WTC11 (cell line): ENCODE results near the gene LUC7L3. TPM values are rescaled to one million over a fixed set of nuclear protein-coding genes. Genes with fewer than 3 reads are reported as not detected.

Source experiments
- ATAC-seq: fragments of 200-7000 bp; cut with Tn5 transposase; 2 replicates; pipeline ENCODE4 v1.10.0; 2021; ENCODE audit warnings: mild to moderate bottlenecking, moderate library complexity
- CTCF ChIA-PET: fragments of 300-600 bp; sonication (Branson Sonifier 250); formaldehyde crosslinking; loops from one replicate; lab custom pipeline; 2021; ENCODE audit warnings: antibody characterized with exemption; lab: Charles Lee
- POLR2A ChIA-PET: fragments of 350-600 bp; sonication (Branson Sonifier 250); formaldehyde crosslinking; loops from one replicate; lab custom pipeline; 2021; ENCODE audit warnings: antibody characterized with exemption; lab: Charles Lee
- DNase-seq: peaks from one replicate; pipeline ENCODE4 v3.0.0; 2021; ENCODE audit warnings: low spot score
- H3K27ac Mint-ChIP-seq: 2 replicates; pipeline ENCODE4 v1.8.0; 2021; ENCODE audit warnings: mixed read lengths
- H3K27me3 Mint-ChIP-seq: 2 replicates; pipeline ENCODE4 v1.8.0; 2021; ENCODE audit warnings: low read depth, mild to moderate bottlenecking, moderate library complexity, mixed read lengths
- H3K36me3 Mint-ChIP-seq: 2 replicates; pipeline ENCODE4 v1.8.0; 2021; ENCODE audit warnings: mixed read lengths
- H3K4me1 Mint-ChIP-seq: 2 replicates; pipeline ENCODE4 v1.8.0; 2022; ENCODE audit warnings: mixed read lengths
- H3K4me3 Mint-ChIP-seq: 2 replicates; pipeline ENCODE4 v1.8.0; 2021; ENCODE audit warnings: mild to moderate bottlenecking, moderate library complexity, mixed read lengths
- H3K9me3 Mint-ChIP-seq: 2 replicates; pipeline ENCODE4 v1.8.0; 2021; ENCODE audit warnings: mixed read lengths
- CREM ChIP-seq: sonication (generic); formaldehyde crosslinking; IDR thresholded peaks from 2 replicates; pipeline ENCODE4 v1.8.1; 2022; ENCODE audit warnings: mild to moderate bottlenecking, missing genetic modification reagents, moderate library complexity
- FOXK1 ChIP-seq: sonication (generic); formaldehyde crosslinking; IDR thresholded peaks from 2 replicates; pipeline ENCODE4 v1.8.0; 2022; ENCODE audit warnings: mild to moderate bottlenecking, moderate library complexity, missing genetic modification reagents
- FOXP1 ChIP-seq: sonication (generic); formaldehyde crosslinking; IDR thresholded peaks from 2 replicates; pipeline ENCODE4 v1.8.0; 2022; ENCODE audit warnings: missing genetic modification reagents, mild to moderate bottlenecking, moderate library complexity, borderline replicate concordance
- JUN ChIP-seq: sonication (generic); formaldehyde crosslinking; IDR thresholded peaks from 2 replicates; pipeline ENCODE4 v1.8.0; 2023; ENCODE audit warnings: mild to moderate bottlenecking, missing genetic modification reagents
- SMAD3 ChIP-seq: sonication (generic); formaldehyde crosslinking; IDR thresholded peaks from 2 replicates; pipeline ENCODE4 v1.8.0; 2022; ENCODE audit warnings: missing genetic modification reagents, mild to moderate bottlenecking, borderline replicate concordance
- SMAD4 ChIP-seq: sonication (generic); formaldehyde crosslinking; IDR thresholded peaks from 2 replicates; pipeline ENCODE4 v1.8.0; 2022; ENCODE audit warnings: mild to moderate bottlenecking, missing genetic modification reagents
- TCF7 ChIP-seq: sonication (generic); formaldehyde crosslinking; IDR thresholded peaks from 2 replicates; pipeline ENCODE4 v1.8.0; 2022; ENCODE audit warnings: mild to moderate bottlenecking, low read depth, missing genetic modification reagents, moderate library complexity
- TEAD4 ChIP-seq: sonication (generic); formaldehyde crosslinking; IDR thresholded peaks from 2 replicates; pipeline ENCODE4 v1.8.0; 2022; ENCODE audit warnings: mild to moderate bottlenecking, missing genetic modification reagents
- ZNF232 ChIP-seq: sonication (generic); formaldehyde crosslinking; IDR thresholded peaks from 2 replicates; pipeline ENCODE4 v1.8.0; 2022; ENCODE audit warnings: mild to moderate bottlenecking, missing genetic modification reagents
- ZNF423 ChIP-seq: fragments of 250-450 bp; sonication (Bioruptor Pico); IDR thresholded peaks from 2 replicates; pipeline ENCODE4 v2.1.2; 2022; ENCODE audit warnings: mild to moderate bottlenecking, moderate library complexity
- total RNA-seq: library from RNA; stranded (reverse); gene quantifications from 3 replicates; pipeline ENCODE4 v1.2.3, GENCODE V29; 2021
- TF ChIP-seq, protein P1 (sequence below): fragments of 250-450 bp; sonication (Bioruptor Pico); IDR thresholded peaks from 2 replicates; pipeline ENCODE4 v2.1.2; 2022; ENCODE audit warnings: mild to moderate bottlenecking, moderate library complexity
- TF ChIP-seq, protein P2 (sequence below): sonication (generic); formaldehyde crosslinking; IDR thresholded peaks from 2 replicates; pipeline ENCODE4 v1.8.1; 2022; ENCODE audit warnings: missing genetic modification reagents, borderline replicate concordance
- TF ChIP-seq, protein P3 (sequence below): sonication (generic); formaldehyde crosslinking; IDR thresholded peaks from 2 replicates; pipeline ENCODE4 v1.8.1; 2023; ENCODE audit warnings: mild to moderate bottlenecking, missing genetic modification reagents
- TF ChIP-seq, protein P4 (sequence below): sonication (generic); formaldehyde crosslinking; IDR thresholded peaks from 2 replicates; pipeline ENCODE4 v1.8.1; 2022; ENCODE audit warnings: mild to moderate bottlenecking, moderate library complexity, missing genetic modification reagents
- TF ChIP-seq, protein P5 (sequence below): sonication (generic); formaldehyde crosslinking; IDR thresholded peaks from 2 replicates; pipeline ENCODE4 v1.8.1; 2023; ENCODE audit warnings: mild to moderate bottlenecking, missing genetic modification reagents, borderline replicate concordance
- TF ChIP-seq, protein P6 (sequence below): sonication (generic); formaldehyde crosslinking; IDR thresholded peaks from 2 replicates; pipeline ENCODE4 v1.8.0; 2022; ENCODE audit warnings: mild to moderate bottlenecking, missing genetic modification reagents
- TF ChIP-seq, protein P7 (sequence below): sonication (generic); formaldehyde crosslinking; IDR thresholded peaks from 2 replicates; pipeline ENCODE4 v1.8.0; 2023; ENCODE audit warnings: mild to moderate bottlenecking, missing genetic modification reagents
- TF ChIP-seq, protein P8 (sequence below): fragments of 250-450 bp; sonication (Bioruptor Pico); IDR thresholded peaks from 2 replicates; pipeline ENCODE4 v1.9.0; 2021; ENCODE audit warnings: mild to moderate bottlenecking

Gene LUC7L3
- total RNA-seq, 1 experiment from 2014 or later: 190 TPM

DNA sequence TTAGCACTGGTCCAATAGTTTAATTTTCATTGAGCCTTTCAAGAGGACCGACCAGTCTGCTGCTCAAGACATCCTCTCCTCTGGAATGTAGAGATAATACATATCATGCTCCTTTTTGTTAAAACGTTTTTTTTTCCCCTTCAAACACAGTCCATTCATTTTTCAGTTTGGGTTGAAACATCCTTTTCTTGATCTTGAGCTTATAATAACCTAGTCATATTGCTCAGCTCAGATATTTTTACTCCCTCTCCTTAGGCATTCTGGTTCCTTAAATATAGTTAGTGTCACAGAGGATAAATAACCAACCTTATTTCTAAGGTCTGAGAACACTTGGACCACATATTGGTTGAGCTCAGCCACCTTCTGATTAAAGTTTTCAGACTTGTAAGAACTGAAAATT lies 35.1 kb downstream of the LUC7L3 start (continued):
- TF ChIP-seq, protein P1, sequence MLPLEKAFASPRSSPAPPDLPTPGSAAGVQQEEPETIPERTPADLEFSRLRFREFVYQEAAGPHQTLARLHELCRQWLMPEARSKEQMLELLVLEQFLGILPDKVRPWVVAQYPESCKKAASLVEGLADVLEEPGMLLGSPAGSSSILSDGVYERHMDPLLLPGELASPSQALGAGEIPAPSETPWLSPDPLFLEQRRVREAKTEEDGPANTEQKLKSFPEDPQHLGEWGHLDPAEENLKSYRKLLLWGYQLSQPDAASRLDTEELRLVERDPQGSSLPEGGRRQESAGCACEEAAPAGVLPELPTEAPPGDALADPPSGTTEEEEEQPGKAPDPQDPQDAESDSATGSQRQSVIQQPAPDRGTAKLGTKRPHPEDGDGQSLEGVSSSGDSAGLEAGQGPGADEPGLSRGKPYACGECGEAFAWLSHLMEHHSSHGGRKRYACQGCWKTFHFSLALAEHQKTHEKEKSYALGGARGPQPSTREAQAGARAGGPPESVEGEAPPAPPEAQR (CRISPR knock-in tag): no peak
- TF ChIP-seq FOXP1 (CRISPR knock-in tag) (no peak), JUN (CRISPR knock-in tag) (no peak), TEAD4 (CRISPR knock-in tag) (no peak), SMAD3 (CRISPR knock-in tag) (no peak)
- TF ChIP-seq, protein P2, sequence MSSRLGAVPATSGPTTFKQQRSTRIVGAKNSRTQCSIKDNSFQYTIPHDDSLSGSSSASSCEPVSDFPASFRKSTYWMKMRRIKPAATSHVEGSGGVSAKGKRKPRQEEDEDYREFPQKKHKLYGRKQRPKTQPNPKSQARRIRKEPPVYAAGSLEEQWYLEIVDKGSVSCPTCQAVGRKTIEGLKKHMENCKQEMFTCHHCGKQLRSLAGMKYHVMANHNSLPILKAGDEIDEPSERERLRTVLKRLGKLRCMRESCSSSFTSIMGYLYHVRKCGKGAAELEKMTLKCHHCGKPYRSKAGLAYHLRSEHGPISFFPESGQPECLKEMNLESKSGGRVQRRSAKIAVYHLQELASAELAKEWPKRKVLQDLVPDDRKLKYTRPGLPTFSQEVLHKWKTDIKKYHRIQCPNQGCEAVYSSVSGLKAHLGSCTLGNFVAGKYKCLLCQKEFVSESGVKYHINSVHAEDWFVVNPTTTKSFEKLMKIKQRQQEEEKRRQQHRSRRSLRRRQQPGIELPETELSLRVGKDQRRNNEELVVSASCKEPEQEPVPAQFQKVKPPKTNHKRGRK: no peak
- TF ChIP-seq, protein P3, sequence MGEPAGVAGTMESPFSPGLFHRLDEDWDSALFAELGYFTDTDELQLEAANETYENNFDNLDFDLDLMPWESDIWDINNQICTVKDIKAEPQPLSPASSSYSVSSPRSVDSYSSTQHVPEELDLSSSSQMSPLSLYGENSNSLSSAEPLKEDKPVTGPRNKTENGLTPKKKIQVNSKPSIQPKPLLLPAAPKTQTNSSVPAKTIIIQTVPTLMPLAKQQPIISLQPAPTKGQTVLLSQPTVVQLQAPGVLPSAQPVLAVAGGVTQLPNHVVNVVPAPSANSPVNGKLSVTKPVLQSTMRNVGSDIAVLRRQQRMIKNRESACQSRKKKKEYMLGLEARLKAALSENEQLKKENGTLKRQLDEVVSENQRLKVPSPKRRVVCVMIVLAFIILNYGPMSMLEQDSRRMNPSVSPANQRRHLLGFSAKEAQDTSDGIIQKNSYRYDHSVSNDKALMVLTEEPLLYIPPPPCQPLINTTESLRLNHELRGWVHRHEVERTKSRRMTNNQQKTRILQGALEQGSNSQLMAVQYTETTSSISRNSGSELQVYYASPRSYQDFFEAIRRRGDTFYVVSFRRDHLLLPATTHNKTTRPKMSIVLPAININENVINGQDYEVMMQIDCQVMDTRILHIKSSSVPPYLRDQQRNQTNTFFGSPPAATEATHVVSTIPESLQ (CRISPR knock-in tag): no peak

DNA sequence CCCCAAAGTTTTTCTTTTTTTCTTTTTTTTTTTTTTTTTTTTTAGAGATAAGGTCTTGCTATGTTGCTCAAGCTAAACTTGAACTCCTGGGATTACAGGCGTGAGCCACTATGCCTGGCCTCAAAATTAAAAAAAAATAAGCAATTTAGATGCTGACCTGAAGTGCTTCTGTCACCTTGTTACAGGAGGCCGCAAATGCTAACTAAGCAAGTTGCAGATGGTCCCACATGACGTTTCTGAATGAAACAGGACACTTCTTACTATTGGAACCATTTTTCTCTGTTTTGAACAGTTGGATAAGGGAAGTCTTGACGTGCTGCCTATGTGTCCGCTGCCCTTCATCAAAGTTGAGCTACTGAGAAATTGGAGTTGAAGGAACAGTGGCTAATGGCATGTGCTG lies 39.1 kb downstream of the LUC7L3 start:
- peaks cover 4% of the 10 kb centered on the region for H3K36me3 Mint-ChIP-seq
- peak overlapping the region; percentile 0; the same call in 1 of the 2 replicates for H3K27ac Mint-ChIP-seq
- DNase-seq: no peak
- no peaks in the 10 kb centered on the region for H3K9me3 Mint-ChIP-seq
- ChIA-PET CTCF (interaction anchor here (3.6 kb wide), 1 partner anchor 24 kb away, joined by 20 read pairs; no protein-coding TSS in a partner anchor), POLR2A (no interaction called here)
- no peaks in the 10 kb centered on the region; the same call in 1 of the 2 replicates for H3K27me3 Mint-ChIP-seq
- no peak overlapping the region for H3K4me3 Mint-ChIP-seq
- H3K4me1 Mint-ChIP-seq: peaks cover 7% of the 10 kb centered on the region
- no peak for ATAC-seq
- TF ChIP-seq, protein P4, sequence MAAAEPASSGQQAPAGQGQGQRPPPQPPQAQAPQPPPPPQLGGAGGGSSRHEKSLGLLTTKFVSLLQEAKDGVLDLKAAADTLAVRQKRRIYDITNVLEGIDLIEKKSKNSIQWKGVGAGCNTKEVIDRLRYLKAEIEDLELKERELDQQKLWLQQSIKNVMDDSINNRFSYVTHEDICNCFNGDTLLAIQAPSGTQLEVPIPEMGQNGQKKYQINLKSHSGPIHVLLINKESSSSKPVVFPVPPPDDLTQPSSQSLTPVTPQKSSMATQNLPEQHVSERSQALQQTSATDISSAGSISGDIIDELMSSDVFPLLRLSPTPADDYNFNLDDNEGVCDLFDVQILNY: no peak
- no peak for TF ChIP-seq CREM
- no peak for TF ChIP-seq ZNF423 (CRISPR knock-in tag)
- TF ChIP-seq, protein P5, sequence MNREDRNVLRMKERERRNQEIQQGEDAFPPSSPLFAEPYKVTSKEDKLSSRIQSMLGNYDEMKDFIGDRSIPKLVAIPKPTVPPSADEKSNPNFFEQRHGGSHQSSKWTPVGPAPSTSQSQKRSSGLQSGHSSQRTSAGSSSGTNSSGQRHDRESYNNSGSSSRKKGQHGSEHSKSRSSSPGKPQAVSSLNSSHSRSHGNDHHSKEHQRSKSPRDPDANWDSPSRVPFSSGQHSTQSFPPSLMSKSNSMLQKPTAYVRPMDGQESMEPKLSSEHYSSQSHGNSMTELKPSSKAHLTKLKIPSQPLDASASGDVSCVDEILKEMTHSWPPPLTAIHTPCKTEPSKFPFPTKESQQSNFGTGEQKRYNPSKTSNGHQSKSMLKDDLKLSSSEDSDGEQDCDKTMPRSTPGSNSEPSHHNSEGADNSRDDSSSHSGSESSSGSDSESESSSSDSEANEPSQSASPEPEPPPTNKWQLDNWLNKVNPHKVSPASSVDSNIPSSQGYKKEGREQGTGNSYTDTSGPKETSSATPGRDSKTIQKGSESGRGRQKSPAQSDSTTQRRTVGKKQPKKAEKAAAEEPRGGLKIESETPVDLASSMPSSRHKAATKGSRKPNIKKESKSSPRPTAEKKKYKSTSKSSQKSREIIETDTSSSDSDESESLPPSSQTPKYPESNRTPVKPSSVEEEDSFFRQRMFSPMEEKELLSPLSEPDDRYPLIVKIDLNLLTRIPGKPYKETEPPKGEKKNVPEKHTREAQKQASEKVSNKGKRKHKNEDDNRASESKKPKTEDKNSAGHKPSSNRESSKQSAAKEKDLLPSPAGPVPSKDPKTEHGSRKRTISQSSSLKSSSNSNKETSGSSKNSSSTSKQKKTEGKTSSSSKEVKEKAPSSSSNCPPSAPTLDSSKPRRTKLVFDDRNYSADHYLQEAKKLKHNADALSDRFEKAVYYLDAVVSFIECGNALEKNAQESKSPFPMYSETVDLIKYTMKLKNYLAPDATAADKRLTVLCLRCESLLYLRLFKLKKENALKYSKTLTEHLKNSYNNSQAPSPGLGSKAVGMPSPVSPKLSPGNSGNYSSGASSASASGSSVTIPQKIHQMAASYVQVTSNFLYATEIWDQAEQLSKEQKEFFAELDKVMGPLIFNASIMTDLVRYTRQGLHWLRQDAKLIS (CRISPR knock-in tag): no peak
- TF ChIP-seq, protein P6, sequence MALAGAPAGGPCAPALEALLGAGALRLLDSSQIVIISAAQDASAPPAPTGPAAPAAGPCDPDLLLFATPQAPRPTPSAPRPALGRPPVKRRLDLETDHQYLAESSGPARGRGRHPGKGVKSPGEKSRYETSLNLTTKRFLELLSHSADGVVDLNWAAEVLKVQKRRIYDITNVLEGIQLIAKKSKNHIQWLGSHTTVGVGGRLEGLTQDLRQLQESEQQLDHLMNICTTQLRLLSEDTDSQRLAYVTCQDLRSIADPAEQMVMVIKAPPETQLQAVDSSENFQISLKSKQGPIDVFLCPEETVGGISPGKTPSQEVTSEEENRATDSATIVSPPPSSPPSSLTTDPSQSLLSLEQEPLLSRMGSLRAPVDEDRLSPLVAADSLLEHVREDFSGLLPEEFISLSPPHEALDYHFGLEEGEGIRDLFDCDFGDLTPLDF (CRISPR knock-in tag): no peak
- TF ChIP-seq SMAD4: no peak
- no peak for TF ChIP-seq ZNF232 (CRISPR knock-in tag)
- no peak for TF ChIP-seq TCF7 (CRISPR knock-in tag)
- TF ChIP-seq, protein P7, sequence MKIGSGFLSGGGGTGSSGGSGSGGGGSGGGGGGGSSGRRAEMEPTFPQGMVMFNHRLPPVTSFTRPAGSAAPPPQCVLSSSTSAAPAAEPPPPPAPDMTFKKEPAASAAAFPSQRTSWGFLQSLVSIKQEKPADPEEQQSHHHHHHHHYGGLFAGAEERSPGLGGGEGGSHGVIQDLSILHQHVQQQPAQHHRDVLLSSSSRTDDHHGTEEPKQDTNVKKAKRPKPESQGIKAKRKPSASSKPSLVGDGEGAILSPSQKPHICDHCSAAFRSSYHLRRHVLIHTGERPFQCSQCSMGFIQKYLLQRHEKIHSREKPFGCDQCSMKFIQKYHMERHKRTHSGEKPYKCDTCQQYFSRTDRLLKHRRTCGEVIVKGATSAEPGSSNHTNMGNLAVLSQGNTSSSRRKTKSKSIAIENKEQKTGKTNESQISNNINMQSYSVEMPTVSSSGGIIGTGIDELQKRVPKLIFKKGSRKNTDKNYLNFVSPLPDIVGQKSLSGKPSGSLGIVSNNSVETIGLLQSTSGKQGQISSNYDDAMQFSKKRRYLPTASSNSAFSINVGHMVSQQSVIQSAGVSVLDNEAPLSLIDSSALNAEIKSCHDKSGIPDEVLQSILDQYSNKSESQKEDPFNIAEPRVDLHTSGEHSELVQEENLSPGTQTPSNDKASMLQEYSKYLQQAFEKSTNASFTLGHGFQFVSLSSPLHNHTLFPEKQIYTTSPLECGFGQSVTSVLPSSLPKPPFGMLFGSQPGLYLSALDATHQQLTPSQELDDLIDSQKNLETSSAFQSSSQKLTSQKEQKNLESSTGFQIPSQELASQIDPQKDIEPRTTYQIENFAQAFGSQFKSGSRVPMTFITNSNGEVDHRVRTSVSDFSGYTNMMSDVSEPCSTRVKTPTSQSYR (CRISPR knock-in tag): no peak
- no peak for TF ChIP-seq FOXK1 (CRISPR knock-in tag)
- TF ChIP-seq, protein P8, sequence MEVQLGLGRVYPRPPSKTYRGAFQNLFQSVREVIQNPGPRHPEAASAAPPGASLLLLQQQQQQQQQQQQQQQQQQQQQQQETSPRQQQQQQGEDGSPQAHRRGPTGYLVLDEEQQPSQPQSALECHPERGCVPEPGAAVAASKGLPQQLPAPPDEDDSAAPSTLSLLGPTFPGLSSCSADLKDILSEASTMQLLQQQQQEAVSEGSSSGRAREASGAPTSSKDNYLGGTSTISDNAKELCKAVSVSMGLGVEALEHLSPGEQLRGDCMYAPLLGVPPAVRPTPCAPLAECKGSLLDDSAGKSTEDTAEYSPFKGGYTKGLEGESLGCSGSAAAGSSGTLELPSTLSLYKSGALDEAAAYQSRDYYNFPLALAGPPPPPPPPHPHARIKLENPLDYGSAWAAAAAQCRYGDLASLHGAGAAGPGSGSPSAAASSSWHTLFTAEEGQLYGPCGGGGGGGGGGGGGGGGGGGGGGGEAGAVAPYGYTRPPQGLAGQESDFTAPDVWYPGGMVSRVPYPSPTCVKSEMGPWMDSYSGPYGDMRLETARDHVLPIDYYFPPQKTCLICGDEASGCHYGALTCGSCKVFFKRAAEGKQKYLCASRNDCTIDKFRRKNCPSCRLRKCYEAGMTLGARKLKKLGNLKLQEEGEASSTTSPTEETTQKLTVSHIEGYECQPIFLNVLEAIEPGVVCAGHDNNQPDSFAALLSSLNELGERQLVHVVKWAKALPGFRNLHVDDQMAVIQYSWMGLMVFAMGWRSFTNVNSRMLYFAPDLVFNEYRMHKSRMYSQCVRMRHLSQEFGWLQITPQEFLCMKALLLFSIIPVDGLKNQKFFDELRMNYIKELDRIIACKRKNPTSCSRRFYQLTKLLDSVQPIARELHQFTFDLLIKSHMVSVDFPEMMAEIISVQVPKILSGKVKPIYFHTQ (CRISPR knock-in tag): no peak
